ENCODE measurements around the gene PARP16.
"Not testable (repeated sequence)": the region's sequence is repeated elsewhere in the genome, so short reads cannot be mapped to it uniquely, and the experiment has no call there.

- TF ChIP-seq CTCF (IDR thresholded peaks at IDR 0.05; ENCODE audit: low read length); EZH2 (IDR thresholded peaks at IDR 0.05; ENCODE audit: borderline replicate concordance, low read length): not testable (repeated sequence)
Measured at GRCh38 chr15:65226901-65227300, 59.8 kb downstream of the PARP16 start.
